ENCODE data around the gene RASGEF1C. TPM values are rescaled to one million over a fixed set of nuclear protein-coding genes. Genes with fewer than 3 reads are reported as not detected.

The RASGEF1C gene
- total RNA-seq, 2 donors from 2014 or later = not detected

DNA sequence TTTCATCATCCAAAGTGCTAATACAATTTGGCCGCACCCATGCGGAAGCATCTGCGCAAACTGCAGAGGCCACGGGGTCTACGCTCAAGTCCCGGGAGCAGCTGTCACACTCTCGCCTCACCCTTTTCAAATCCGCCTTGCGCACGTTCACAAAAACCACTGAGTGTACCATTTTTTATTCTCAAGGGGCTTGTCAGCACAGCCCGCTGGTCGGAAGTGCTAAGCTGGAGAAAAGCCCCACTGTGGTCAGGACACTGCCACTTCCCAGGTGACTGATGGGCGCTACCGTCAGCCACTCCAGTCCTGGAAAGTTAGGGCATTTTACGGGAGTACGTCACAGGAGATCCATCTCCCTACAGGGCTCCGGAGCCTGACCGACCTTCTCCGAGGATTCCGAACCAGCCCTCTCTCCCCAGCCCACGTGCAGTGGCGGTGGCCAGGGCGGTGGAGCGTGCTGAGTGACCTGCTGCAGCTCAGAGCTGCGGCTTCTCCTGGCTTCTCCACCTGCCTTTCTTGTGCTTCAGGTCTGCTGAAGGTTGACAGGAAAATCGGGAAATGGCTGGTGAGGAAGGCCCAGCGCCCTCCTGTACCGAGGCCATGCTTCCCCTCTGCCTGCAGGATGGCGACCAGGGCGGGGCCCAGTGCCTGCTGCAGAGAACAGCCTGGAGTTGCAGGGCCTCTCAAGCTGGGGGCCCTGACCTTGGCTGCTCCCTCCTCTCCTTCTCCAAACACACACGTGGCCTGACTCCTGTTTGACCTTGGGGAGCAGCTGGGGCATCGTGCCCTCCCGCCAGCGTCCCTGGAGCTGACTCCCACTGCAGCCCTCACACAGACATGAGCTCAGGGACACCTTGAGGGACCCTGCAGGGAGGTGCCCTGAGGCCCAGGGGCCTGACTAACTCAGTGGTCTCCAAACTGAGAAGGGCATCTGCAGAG lies 14.3 kb downstream of the RASGEF1C start:
- no peak overlapping the region for H3K4me3 ChIP-seq
- no peaks in the 10 kb centered on the region for H3K4me1 ChIP-seq (ENCODE audit: control insufficient read depth in 1 of 2, low read depth in 2 of 2)
- no peak overlapping the region for H3K27ac ChIP-seq
- no peaks in the 10 kb centered on the region for H3K9me3 ChIP-seq
- TF ChIP-seq CTCF (IDR thresholded peaks at IDR 0.05) = no peak
- DNase-seq (ENCODE audit: low spot score) = no peak
- ATAC-seq (ENCODE audit: insufficient number of reproducible peaks, low FRiP score, low read depth) = no peak
- no peaks in the 10 kb centered on the region for H3K36me3 ChIP-seq
- H3K27me3 ChIP-seq (replicated peaks; ENCODE audit: insufficient read depth) = no peaks in the 10 kb centered on the region

- Histone ChIP-seq H3K27ac (no peak overlapping the region), H3K4me1 (ENCODE audit: control insufficient read depth in 1 of 2, low read depth in 2 of 2) (no peaks in the 10 kb centered on the region), H3K9me3 (no peaks in the 10 kb centered on the region), H3K4me3 (no peak overlapping the region), H3K36me3 (no peaks in the 10 kb centered on the region), H3K27me3 (replicated peaks; ENCODE audit: insufficient read depth) (no peaks in the 10 kb centered on the region)
- no peak for ATAC-seq (ENCODE audit: insufficient number of reproducible peaks, low FRiP score, low read depth)
- no peak for DNase-seq (ENCODE audit: low spot score)
- no peak for TF ChIP-seq CTCF (IDR thresholded peaks at IDR 0.05)
Observed at GRCh38 chr5:180193749-180194375, 15.1 kb downstream of the RASGEF1C start.

- no peaks in the 10 kb centered on the region for H3K4me1 ChIP-seq (ENCODE audit: control insufficient read depth in 1 of 2, low read depth in 2 of 2)
- no peak overlapping the region for H3K27ac ChIP-seq
- no peak for TF ChIP-seq CTCF (IDR thresholded peaks at IDR 0.05)
- no peak for DNase-seq (ENCODE audit: low spot score)
- H3K4me3 ChIP-seq = no peak overlapping the region
- no peak for ATAC-seq (ENCODE audit: insufficient number of reproducible peaks, low FRiP score, low read depth)
- peaks cover 5% of the 10 kb centered on the region for H3K9me3 ChIP-seq
- no peaks in the 10 kb centered on the region for H3K27me3 ChIP-seq (replicated peaks; ENCODE audit: insufficient read depth)
- no peaks in the 10 kb centered on the region for H3K36me3 ChIP-seq
Observed at GRCh38 chr5:180191716-180192115, 17.3 kb downstream of the RASGEF1C start.

DNA sequence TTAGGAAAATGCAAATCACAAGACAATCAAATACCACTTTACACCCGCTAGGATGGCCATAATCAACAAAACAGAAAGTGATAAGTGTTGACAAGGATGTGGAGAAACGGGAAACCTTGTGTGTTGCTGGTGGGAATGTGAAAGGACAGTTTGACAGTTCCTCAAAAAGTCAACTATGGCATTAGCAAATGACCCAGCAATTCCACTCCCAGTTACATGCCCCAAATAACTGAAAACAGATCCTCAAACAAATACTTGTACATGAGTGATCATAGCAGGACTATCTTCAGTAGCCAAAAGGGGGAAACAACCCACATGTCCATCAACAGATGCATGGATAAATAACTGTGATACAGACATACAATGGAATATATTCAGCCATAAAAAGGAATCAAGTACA lies 21.2 kb downstream of the RASGEF1C start:
- DNase-seq (ENCODE audit: low spot score) (no peak), ATAC-seq (ENCODE audit: insufficient number of reproducible peaks, low FRiP score, low read depth) (no peak)
- Histone ChIP-seq H3K27ac (no peak overlapping the region), H3K27me3 (replicated peaks; ENCODE audit: insufficient read depth) (no peaks in the 10 kb centered on the region), H3K4me1 (ENCODE audit: control insufficient read depth in 1 of 2, low read depth in 2 of 2) (no peaks in the 10 kb centered on the region), H3K36me3 (no peaks in the 10 kb centered on the region), H3K4me3 (no peak overlapping the region), H3K9me3 (peaks cover 5% of the 10 kb centered on the region)
- TF ChIP-seq CTCF (IDR thresholded peaks at IDR 0.05) = no peak

DNA sequence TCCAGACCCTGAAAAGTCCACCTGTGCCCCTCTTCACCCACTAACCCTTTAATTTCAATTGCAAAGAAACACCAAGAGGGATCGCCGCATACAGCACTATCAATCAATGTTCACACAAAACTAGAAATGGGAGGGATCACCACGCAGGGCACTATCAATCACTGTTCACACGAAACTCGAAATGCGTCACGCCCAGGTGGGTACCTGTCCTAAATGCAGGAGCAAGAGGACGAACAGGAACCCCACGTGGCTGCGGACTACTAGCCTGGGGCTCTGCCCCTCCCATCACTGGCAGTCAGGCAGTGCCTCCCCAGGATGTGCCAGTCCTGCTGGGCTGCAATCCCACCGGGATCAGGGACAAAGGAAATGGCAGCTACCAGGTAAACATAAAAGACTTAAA lies 28.2 kb downstream of the RASGEF1C start:
- Histone ChIP-seq H3K36me3 (no peaks in the 10 kb centered on the region), H3K27ac (no peak overlapping the region), H3K27me3 (replicated peaks; ENCODE audit: insufficient read depth) (no peaks in the 10 kb centered on the region), H3K9me3 (peaks cover 4% of the 10 kb centered on the region), H3K4me3 (no peak overlapping the region), H3K4me1 (ENCODE audit: control insufficient read depth in 1 of 2, low read depth in 2 of 2) (no peaks in the 10 kb centered on the region)
- no peak for TF ChIP-seq CTCF (IDR thresholded peaks at IDR 0.05)
- ATAC-seq (ENCODE audit: insufficient number of reproducible peaks, low FRiP score, low read depth) = no peak
- DNase-seq (ENCODE audit: low spot score) = no peak
